ENCODE data around the gene RBFOX2.

- TF ChIP-seq CTCF (conservative IDR thresholded peaks at IDR 0.05 in 1 of 2, IDR thresholded peaks at IDR 0.05 in 1 of 2; ENCODE audit: low read depth in 1 of 2, low read length in 2 of 2) (no peak), EZH2 (IDR thresholded peaks at IDR 0.05; ENCODE audit: low read length, missing control alignments) (no peak)
Measured at GRCh38 chr22:35830305-35830704, 198.3 kb downstream of the RBFOX2 start.

All from fibroblast of lung (primary cell).